Subcutaneous abdominal adipose tissue (tissue), 5 donors: ENCODE data around the gene DTL.
"Not testable (repeated sequence)": the region's sequence is repeated elsewhere in the genome, so short reads cannot be mapped to it uniquely, and the experiment has no call there.

Experiments
- H3K27ac ChIP-seq: one replicate; pipeline ENCODE4 v1.7.0; 2013; ENCODE audit warnings: low read depth, mild to moderate bottlenecking, inconsistent platforms, low read length, moderate library complexity
- H3K27me3 ChIP-seq, 5 donors: one replicate each; pipeline ENCODE4 v1.7.0; 2013; ENCODE audit warnings: low read length in 5 of 5, inconsistent platforms in 1 of 5; ENCODE audit not compliant: control insufficient read depth in 5 of 5, insufficient read depth in 4 of 5
- H3K36me3 ChIP-seq, 5 donors: one replicate each; pipeline ENCODE4 v1.7.0; 2013; ENCODE audit warnings: low read length in 5 of 5; ENCODE audit not compliant: control insufficient read depth in 5 of 5, insufficient read depth in 5 of 5
- H3K4me1 ChIP-seq, 5 donors: one replicate each; pipeline ENCODE4 v1.7.0; 2013; ENCODE audit warnings: low read length in 5 of 5, mild to moderate bottlenecking in 3 of 5, moderate library complexity in 1 of 5; ENCODE audit not compliant: control insufficient read depth in 5 of 5, insufficient read depth in 5 of 5
- H3K4me3 ChIP-seq, 5 donors: one replicate each; pipeline ENCODE4 v1.7.0; 2013; ENCODE audit warnings: low read length in 5 of 5, low read depth in 1 of 5
- H3K9ac ChIP-seq, 5 donors: one replicate each; pipeline ENCODE4 v1.7.0; 2013; ENCODE audit warnings: low read length in 5 of 5, mild to moderate bottlenecking in 4 of 5, moderate library complexity in 3 of 5
- H3K9me3 ChIP-seq, 5 donors: one replicate each; pipeline ENCODE4 v1.7.0; 2013; ENCODE audit warnings: low read length in 5 of 5; ENCODE audit not compliant: control insufficient read depth in 5 of 5
- donor health status: healthy.
- donor health status: healthy.
- donor health status: healthy.
- donor health status: healthy.
- donor health status: healthy.

DTL gene

DNA sequence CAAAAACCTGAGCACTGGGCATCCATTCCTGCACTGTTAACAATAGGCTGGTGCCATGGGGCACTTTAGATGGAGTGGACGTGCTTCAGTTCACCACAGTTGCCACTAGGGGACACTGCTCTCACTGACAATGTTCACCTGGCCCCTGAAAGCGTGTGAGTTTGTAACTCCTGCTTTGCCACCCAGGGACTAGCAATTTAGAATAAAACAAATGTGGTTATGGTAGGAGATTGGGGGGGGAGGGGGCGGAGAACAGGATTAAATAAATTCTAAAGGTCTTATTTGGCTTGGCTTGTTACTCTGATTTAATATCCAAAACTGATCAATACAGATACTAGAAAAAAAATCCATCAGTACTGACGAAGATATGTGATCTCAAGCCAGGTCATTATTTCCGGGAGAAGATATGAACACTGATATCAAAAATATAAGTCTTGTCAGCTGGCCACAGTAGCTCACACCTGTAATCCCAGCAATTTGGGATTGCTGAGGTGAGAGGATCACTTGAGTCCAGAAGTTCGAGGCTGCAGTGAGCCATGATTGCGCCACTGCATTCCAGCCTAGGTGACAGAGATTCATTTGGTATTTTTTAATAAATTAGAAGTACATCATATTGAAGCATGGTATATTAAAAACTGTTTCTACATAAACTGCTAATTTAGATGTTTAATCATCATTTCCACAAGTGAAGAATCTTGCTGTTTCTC, 23.4 kb upstream of the DTL start:
- no peak overlapping the region for H3K4me3 ChIP-seq
- peaks cover 3 to 22% (median 7%) of the 10 kb centered on the region in 5 donors for H3K36me3 ChIP-seq
- H3K4me1 ChIP-seq = no peaks in the 10 kb centered on the region
- H3K27me3 ChIP-seq = no peaks in the 10 kb centered on the region
- H3K27ac ChIP-seq = no peak overlapping the region
- H3K9ac ChIP-seq = no peak overlapping the region
- no peaks in the 10 kb centered on the region for H3K9me3 ChIP-seq

DNA sequence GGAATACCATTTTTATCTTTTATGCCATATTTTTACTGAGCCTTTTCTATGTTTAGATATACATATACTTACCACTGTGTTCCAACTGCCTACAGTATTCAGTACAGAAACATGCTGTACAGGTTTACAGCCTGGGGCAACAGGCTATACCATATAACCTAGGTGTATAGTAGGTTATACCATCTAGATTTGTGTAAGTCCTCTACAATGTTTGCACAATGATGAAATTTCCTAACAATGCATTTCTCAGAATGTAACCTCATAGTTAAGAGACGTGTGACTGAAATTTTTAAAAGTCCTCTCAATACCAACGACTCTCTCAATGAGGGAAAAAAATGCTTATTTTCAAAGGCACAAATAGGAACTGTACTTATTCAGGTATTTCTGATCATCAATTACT, 21.9 kb upstream of the DTL start:
- H3K9ac ChIP-seq = no peak overlapping the region
- no peaks in the 10 kb centered on the region for H3K9me3 ChIP-seq
- H3K36me3 ChIP-seq = peaks cover 3 to 22% (median 5%) of the 10 kb centered on the region in 5 donors
- no peaks in the 10 kb centered on the region for H3K4me1 ChIP-seq
- no peaks in the 10 kb centered on the region for H3K27me3 ChIP-seq
- H3K27ac ChIP-seq = no peak overlapping the region
- no peak overlapping the region for H3K4me3 ChIP-seq

DNA sequence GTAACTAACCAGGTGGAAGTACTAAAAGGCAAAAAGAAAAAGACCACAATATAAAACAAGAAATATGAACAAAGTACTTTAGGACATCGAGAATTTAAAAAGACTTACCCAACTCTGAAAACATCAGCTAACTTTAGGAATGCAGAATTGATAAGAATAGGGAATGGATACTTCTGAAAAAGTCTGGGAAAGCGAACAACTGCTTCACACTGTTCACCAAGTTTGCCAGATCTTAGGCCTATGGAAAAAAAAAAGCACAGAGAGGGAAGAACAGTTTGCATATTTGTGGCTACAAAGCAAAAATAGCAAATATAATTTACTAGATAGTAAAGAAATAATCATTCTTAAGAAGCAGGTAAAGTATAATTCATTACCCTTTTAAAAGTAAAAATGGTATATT, 14.6 kb upstream of the DTL start:
- no peak overlapping the region for H3K27ac ChIP-seq
- H3K4me3 ChIP-seq = no peak overlapping the region
- no peaks in the 10 kb centered on the region for H3K4me1 ChIP-seq
- no peaks in the 10 kb centered on the region for H3K27me3 ChIP-seq
- peaks cover 0 to 5% (median 0%) of the 10 kb centered on the region in 5 donors for H3K9me3 ChIP-seq
- no peak overlapping the region for H3K9ac ChIP-seq
- H3K36me3 ChIP-seq = peaks cover 2 to 18% (median 3%) of the 10 kb centered on the region in 5 donors

DNA sequence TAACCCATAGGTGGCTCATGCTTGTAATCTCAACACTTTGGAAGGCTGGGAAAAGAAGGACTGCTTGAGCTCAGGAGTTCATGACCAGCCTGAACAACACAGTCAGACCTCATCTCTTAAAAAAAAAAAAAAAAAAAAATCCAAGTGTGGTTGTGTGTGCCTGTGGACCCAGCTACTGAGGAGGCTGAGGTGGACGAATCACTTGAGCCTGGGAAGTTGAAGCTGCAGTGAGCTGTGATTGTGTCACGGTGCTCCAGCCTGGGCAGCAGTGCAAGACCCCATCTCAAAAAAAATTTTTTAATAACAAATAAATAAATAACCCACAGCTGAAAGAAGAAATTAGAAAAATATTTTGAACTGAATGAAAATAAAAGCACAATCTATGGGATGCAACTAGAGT, 14.0 kb upstream of the DTL start:
- Histone ChIP-seq H3K36me3 (peaks cover 0 to 12% (median 3%) of the 10 kb centered on the region in 5 donors), H3K27ac (no peak overlapping the region), H3K9ac (no peak overlapping the region), H3K9me3 (peaks cover 0 to 5% (median 0%) of the 10 kb centered on the region in 5 donors), H3K4me1 (no peaks in the 10 kb centered on the region), H3K4me3 (no peak overlapping the region), H3K27me3 (no peaks in the 10 kb centered on the region)

DNA sequence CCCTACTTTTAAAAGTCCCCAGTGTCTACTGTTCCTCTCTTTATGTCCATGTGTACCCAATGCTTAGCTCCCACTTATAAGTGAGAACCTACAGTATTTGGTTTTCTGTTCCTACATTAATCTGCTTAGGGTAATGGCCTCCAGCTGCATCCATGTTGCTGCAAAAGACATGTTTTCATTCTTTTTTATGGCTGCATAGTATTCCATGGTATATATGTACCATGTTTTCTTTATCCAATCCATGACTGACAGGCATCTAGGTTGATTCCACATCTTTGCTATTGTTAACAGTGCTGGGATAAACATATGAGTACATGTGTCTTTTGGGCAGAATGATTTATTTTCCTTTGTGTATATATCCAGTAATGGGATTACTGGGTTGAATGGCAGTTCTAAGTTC, 12.6 kb upstream of the DTL start:
- H3K4me1 ChIP-seq, H3K27ac ChIP-seq, H3K27me3 ChIP-seq, H3K9me3 ChIP-seq, H3K4me3 ChIP-seq, H3K9ac ChIP-seq, H3K36me3 ChIP-seq: not testable (repeated sequence)

DNA sequence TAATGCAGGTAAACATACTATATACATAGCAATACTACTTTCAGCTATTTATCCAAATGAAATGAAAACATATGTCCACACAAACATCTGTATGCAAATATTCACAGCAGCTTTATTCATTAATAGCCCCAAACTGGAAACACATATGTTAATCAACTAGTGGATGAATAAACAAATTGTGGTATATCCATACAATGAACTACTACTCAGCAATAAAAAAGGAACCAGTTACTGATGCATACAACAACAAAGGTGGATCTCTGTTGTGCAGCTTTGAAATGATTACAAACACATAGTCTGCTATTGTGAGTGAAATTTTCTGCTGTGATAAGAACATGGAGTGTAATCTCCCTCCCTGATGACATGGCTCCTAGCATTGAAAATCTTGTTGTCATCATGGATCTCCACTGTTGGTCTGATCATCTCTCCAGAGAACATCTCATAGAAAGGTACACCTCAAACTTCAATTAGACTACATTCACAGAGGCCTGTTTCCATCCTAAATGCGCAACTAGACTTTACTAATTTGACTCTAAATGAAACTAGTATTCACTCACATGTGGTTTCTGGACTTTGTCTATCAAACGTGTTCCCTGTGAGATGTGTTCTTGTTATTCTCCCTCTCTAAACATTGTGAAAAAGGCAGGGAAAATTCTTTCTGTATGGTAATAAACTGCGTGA, 10.9 kb upstream of the DTL start:
- Histone ChIP-seq H3K4me1 (peaks cover 0 to 3% (median 0%) of the 10 kb centered on the region in 5 donors), H3K27ac (no peak overlapping the region), H3K9ac (no peak overlapping the region), H3K27me3 (no peaks in the 10 kb centered on the region), H3K9me3 (peaks cover 0 to 5% (median 0%) of the 10 kb centered on the region in 5 donors), H3K4me3 (no peak overlapping the region), H3K36me3 (peaks cover 0 to 8% (median 3%) of the 10 kb centered on the region in 5 donors)

DNA sequence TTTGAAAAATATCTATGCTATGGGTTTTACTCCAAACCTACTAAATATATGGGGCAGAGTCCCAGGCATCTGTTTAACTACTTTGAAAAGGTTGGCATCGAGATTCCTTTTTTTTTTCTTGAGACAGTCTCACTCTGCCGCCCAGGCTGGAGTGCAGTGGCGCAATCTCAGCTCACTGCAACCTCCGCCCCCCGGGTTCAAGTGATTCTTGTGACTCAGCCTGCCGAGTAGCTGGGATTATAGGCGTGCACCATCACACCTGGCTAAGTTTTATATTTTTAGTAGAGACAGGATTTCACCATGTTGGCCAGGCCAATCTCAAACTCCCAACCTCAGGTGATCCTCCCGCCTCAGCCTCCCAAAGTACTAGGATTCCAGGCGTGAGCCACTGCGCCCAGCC, 7.8 kb upstream of the DTL start:
- H3K9me3 ChIP-seq, H3K27ac ChIP-seq, H3K9ac ChIP-seq, H3K36me3 ChIP-seq, H3K4me3 ChIP-seq, H3K27me3 ChIP-seq: not testable (repeated sequence)
- peaks cover 0 to 11% (median 3%) of the 10 kb centered on the region in 5 donors for H3K4me1 ChIP-seq

DNA sequence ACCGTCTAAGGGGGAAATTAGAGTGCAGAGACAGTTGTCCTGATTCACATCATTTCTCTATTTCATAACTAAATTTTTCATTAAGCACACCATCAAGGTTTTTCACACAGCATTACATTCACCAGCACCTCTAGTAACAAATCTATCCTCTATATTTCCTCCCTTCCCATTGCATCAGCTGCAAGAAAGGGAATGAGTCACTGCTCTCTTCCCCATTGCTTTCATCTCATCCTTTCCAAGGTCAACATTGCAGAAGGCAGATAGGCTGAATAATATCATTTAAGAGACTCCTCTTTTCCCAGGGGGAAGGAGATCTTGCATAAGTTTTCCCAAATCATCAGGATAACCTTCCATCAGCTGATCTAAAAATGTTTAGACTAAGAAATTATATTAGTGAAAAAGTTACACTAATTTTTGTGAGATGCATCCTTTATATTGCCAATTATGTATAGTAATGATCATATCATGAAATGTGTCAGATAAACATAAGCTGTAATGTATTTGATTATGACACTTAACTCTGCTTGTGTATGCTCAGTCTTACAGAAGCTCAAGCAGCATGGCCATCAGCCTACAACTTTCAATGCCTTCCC, 4.5 kb upstream of the DTL start:
- H3K9me3 ChIP-seq = no peaks in the 10 kb centered on the region
- H3K27ac ChIP-seq = no peak overlapping the region
- peaks cover 1 to 25% (median 17%) of the 10 kb centered on the region in 5 donors for H3K4me1 ChIP-seq
- no peaks in the 10 kb centered on the region for H3K27me3 ChIP-seq
- H3K36me3 ChIP-seq = no peaks in the 10 kb centered on the region
- no peak overlapping the region for H3K4me3 ChIP-seq
- no peak overlapping the region for H3K9ac ChIP-seq

DNA sequence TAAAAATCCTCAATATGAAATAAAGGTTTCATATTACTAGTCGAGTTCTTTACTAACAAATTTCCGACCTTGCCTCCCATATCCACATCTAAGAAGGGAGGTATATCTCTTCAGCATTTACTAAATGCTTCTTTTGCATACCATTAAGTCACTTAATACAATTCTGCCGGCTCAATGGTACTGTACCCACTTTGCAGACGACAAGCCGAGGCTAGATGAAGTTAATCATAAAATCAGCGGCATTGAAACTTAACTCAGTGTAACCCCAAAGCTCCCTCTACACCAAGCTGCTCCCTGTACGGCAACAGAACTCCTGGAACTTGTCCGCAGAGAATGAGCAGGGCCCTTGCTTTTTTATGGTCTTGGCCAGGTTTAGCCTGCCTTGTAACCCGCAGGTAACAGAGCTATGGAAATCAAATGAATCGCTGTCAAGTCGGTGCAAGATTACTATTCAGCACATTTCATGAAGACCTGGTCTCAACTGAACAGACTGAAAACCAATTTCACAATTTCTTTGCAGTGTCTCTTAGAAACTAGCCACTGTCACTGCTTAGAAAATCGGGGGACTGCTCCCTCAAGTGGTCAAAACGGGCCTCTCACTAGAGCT, 929 bp upstream of the DTL start:
- no peaks in the 10 kb centered on the region for H3K27me3 ChIP-seq
- peaks cover 2 to 28% (median 19%) of the 10 kb centered on the region in 5 donors for H3K4me1 ChIP-seq

More for the DNA sequence above, 929 bp upstream of the DTL start:
- H3K27ac ChIP-seq = peak overlapping the region; percentile 77
- no peaks in the 10 kb centered on the region for H3K36me3 ChIP-seq
- H3K9ac ChIP-seq = peak overlapping the region; percentile 51 to 89 (median 69)
- peak overlapping the region; percentile 76 to 95 (median 89) for H3K4me3 ChIP-seq
- no peaks in the 10 kb centered on the region for H3K9me3 ChIP-seq
